Mesenchymal stem cell (in vitro differentiated cells and primary cell): Measurements from ENCODE around the gene NTRK3. TPM values are rescaled to one million over a fixed set of nuclear protein-coding genes. Genes with fewer than 3 reads are reported as not detected.

Experiments used
- DNase-seq: peaks from one replicate; pipeline ENCODE4 v3.0.0-alpha.2; 2013
- H2AFZ ChIP-seq: one replicate; pipeline ENCODE4 v1.6.1; 2013; ENCODE audit warnings: low read depth, mild to moderate bottlenecking, control low read depth, inconsistent platforms, low read length, moderate library complexity
- H2AK5ac ChIP-seq: 2 replicates; pipeline ENCODE4 v1.6.1; 2013; ENCODE audit warnings: low read length, moderate library complexity, mild to moderate bottlenecking, inconsistent platforms; ENCODE audit not compliant: severe bottlenecking
- H2BK120ac ChIP-seq: one replicate; pipeline ENCODE4 v1.6.1; 2013; ENCODE audit warnings: low read depth, mild to moderate bottlenecking, inconsistent platforms, low read length, moderate library complexity
- H2BK12ac ChIP-seq, 2 experiments: one replicate each; pipeline ENCODE4 v1.6.1; 2013; ENCODE audit warnings: inconsistent platforms in 2 of 2, low read length in 2 of 2, mild to moderate bottlenecking in 2 of 2, moderate library complexity in 2 of 2, control low read depth in 1 of 2
- H2BK15ac ChIP-seq: one replicate; pipeline ENCODE4 v1.6.1; 2013; ENCODE audit warnings: mild to moderate bottlenecking, low read depth, inconsistent platforms; ENCODE audit not compliant: poor library complexity, severe bottlenecking
- H2BK5ac ChIP-seq: 2 replicates; pipeline ENCODE4 v1.6.1; 2013; ENCODE audit warnings: low read depth, mild to moderate bottlenecking, low read length, control low read depth, inconsistent platforms; ENCODE audit not compliant: poor library complexity, severe bottlenecking
- H3K14ac ChIP-seq, 2 experiments: one replicate each; pipeline ENCODE4 v1.6.1; 2013; ENCODE audit warnings: inconsistent platforms in 2 of 2, low read length in 2 of 2, control low read depth in 1 of 2, mild to moderate bottlenecking in 1 of 2, moderate library complexity in 1 of 2
- H3K18ac ChIP-seq, 2 experiments: one replicate each; pipeline ENCODE4 v1.6.1; 2013; ENCODE audit warnings: inconsistent platforms in 2 of 2, low read length in 2 of 2, control low read depth in 1 of 2, low read depth in 1 of 2, mild to moderate bottlenecking in 1 of 2
- H3K23ac ChIP-seq, 2 experiments: one replicate each; pipeline ENCODE4 v1.6.1; 2013; ENCODE audit warnings: inconsistent platforms in 2 of 2, low read length in 2 of 2, mild to moderate bottlenecking in 2 of 2, moderate library complexity in 2 of 2, control low read depth in 1 of 2
- H3K27ac ChIP-seq: 2 replicates; pipeline ENCODE4 v1.5.1; 2013; ENCODE audit warnings: mild to moderate bottlenecking, moderate library complexity, low read length, control low read depth, inconsistent platforms; ENCODE audit not compliant: poor library complexity, severe bottlenecking
- H3K27me3 ChIP-seq, 2 experiments: 2 replicates each; pipeline versions ENCODE4 v1.6.1 to v1.7.0; 2013; ENCODE audit warnings: low read length in 2 of 2, mild to moderate bottlenecking in 2 of 2, moderate library complexity in 2 of 2, control low read depth in 1 of 2, inconsistent platforms in 1 of 2; ENCODE audit not compliant: control insufficient read depth in 1 of 2, insufficient read depth in 1 of 2
- H3K36me3 ChIP-seq, 2 experiments: 2 replicates each; pipeline versions ENCODE4 v1.6.1 to v1.7.0; 2013; ENCODE audit warnings: low read length in 2 of 2, control low read depth in 1 of 2, inconsistent platforms in 1 of 2, low read depth in 1 of 2, mild to moderate bottlenecking in 1 of 2; ENCODE audit not compliant: insufficient read depth in 2 of 2, control insufficient read depth in 1 of 2
- H3K4ac ChIP-seq, 2 experiments: one replicate each; pipeline ENCODE4 v1.6.1; 2013; ENCODE audit warnings: inconsistent platforms in 2 of 2, low read length in 2 of 2, mild to moderate bottlenecking in 2 of 2, moderate library complexity in 2 of 2, control low read depth in 1 of 2, low read depth in 1 of 2
- H3K4me1 ChIP-seq: 2 replicates; pipeline ENCODE4 v1.6.1; 2013; ENCODE audit warnings: low read depth, low read length, control low read depth; ENCODE audit not compliant: control insufficient read depth, insufficient read depth
- H3K4me2 ChIP-seq: 2 replicates; pipeline ENCODE4 v1.6.1; 2013; ENCODE audit warnings: low read length, mild to moderate bottlenecking, inconsistent platforms; ENCODE audit not compliant: poor library complexity, severe bottlenecking
- H3K4me3 ChIP-seq, 2 experiments: 2 replicates each; pipeline versions ENCODE4 v1.5.1 to v1.7.0; 2013; ENCODE audit warnings: low read length in 2 of 2, mild to moderate bottlenecking in 2 of 2, control low read depth in 1 of 2, low read depth in 1 of 2; ENCODE audit not compliant: insufficient read depth in 1 of 2
- H3K79me1 ChIP-seq: replicated peaks from 2 replicates; pipeline ENCODE4 v1.6.1; 2013; ENCODE audit warnings: mild to moderate bottlenecking, control low read depth, low read length, inconsistent platforms; ENCODE audit not compliant: poor library complexity, severe bottlenecking
- H3K9ac ChIP-seq: 2 replicates; pipeline ENCODE4 v1.7.0; 2013; ENCODE audit warnings: mild to moderate bottlenecking, low read length, moderate library complexity
- H3K9me3 ChIP-seq: 2 replicates; pipeline ENCODE4 v1.7.0; 2013; ENCODE audit warnings: mild to moderate bottlenecking, low read length; ENCODE audit not compliant: control insufficient read depth
- H4K8ac ChIP-seq: one replicate; pipeline ENCODE4 v1.6.1; 2013; ENCODE audit warnings: inconsistent platforms, mild to moderate bottlenecking, low read length, moderate library complexity
- H4K91ac ChIP-seq: one replicate; pipeline ENCODE4 v1.6.1; 2013; ENCODE audit warnings: mild to moderate bottlenecking, low read length, inconsistent platforms
- WGBS: methylation state at CpG from one replicate; pipeline ENCODE4 v1.1.7; 2013; ENCODE audit warnings: mixed read lengths; 5-methylcytosine and 5-hydroxymethylcytosine counted together
- small RNA-seq: library from polyadenylated mRNA; stranded (forward); fragments of <200 nt; extraction: miRNeasy Mini kit (QIAGEN cat#:217004); gene quantifications from one replicate; pipeline ENCODE3, GENCODE V24; 2013; ENCODE audit warnings: low read depth

NTRK3 gene

GRCh38 chr15:87817553-87817952 lies 439.0 kb downstream of the NTRK3 start:
- Histone ChIP-seq H3K9me3 (no peaks in the 10 kb centered on the region), H3K4me2 (no peak overlapping the region), H3K27me3 (no peaks in the 10 kb centered on the region), H3K23ac (no peak overlapping the region), H3K79me1 (no peaks in the 10 kb centered on the region), H3K4me3 (no peak overlapping the region), H3K18ac (peak overlapping the region in 1 of 2 experiments; percentile 94), H4K91ac (no peak overlapping the region), H2BK12ac (peak overlapping the region; percentile 38 to 88), H3K27ac (peak overlapping the region; percentile 52), H2AFZ (no peak overlapping the region), H2AK5ac (no peak overlapping the region), H2BK15ac (no peak overlapping the region), H3K4ac (no peak overlapping the region), H3K14ac (no peak overlapping the region), H2BK5ac (no peak overlapping the region), H3K36me3 (no peaks in the 10 kb centered on the region), H2BK120ac (peak overlapping the region; percentile 73), H4K8ac (no peak overlapping the region), H3K4me1 (no peaks in the 10 kb centered on the region), H3K9ac (no peak overlapping the region)
- no CpG with 5 or more reads among the region's 1 CpG for WGBS
- peak; percentile 35 for DNase-seq

GRCh38 chr15:87816811-87817210 lies 439.7 kb downstream of the NTRK3 start:
- Histone ChIP-seq H3K14ac (no peak overlapping the region), H3K9ac (no peak overlapping the region), H2BK120ac (peak overlapping the region; percentile 73), H3K18ac (peak overlapping the region; percentile 86 to 92), H3K4ac (peak overlapping the region in 1 of 2 experiments; percentile 54), H4K91ac (no peak overlapping the region), H2AFZ (no peak overlapping the region), H3K27ac (peak overlapping the region; percentile 63), H2BK12ac (peak overlapping the region; percentile 66 to 94), H3K4me1 (no peaks in the 10 kb centered on the region), H3K23ac (no peak overlapping the region), H4K8ac (peak overlapping the region; percentile 41), H3K36me3 (no peaks in the 10 kb centered on the region), H3K27me3 (no peaks in the 10 kb centered on the region), H3K9me3 (no peaks in the 10 kb centered on the region), H3K4me3 (peak overlapping the region in 1 of 2 experiments; percentile 3), H2BK15ac (no peak overlapping the region), H2BK5ac (no peak overlapping the region), H2AK5ac (no peak overlapping the region), H3K79me1 (no peaks in the 10 kb centered on the region), H3K4me2 (no peak overlapping the region)
- 1% methylated on average over 4 of the region's 5 CpGs for WGBS
- DNase-seq, result peak; percentile 97

GRCh38 chr15:87816016-87816415 lies 440.5 kb downstream of the NTRK3 start:
- no peak overlapping the region for H3K9ac ChIP-seq

More at GRCh38 chr15:87816016-87816415, 440.5 kb downstream of the NTRK3 start:
- H3K27ac ChIP-seq, result peak overlapping the region; percentile 63
- H3K27me3 ChIP-seq, result no peaks in the 10 kb centered on the region
- no peaks in the 10 kb centered on the region for H3K9me3 ChIP-seq
- no peak overlapping the region for H3K4me3 ChIP-seq
- H2BK120ac ChIP-seq, result no peak overlapping the region
- no peaks in the 10 kb centered on the region for H3K36me3 ChIP-seq
- H3K23ac ChIP-seq, result no peak overlapping the region
- no peak overlapping the region for H2AFZ ChIP-seq
- H3K18ac ChIP-seq, result peak overlapping the region; percentile 86 to 92
- H3K4me1 ChIP-seq, result no peaks in the 10 kb centered on the region
- H4K91ac ChIP-seq, result no peak overlapping the region
- H2BK12ac ChIP-seq, result peak overlapping the region in 1 of 2 experiments; percentile 94
- WGBS, result 9% methylated on average over 1 of the region's 1 CpG
- H2BK5ac ChIP-seq, result no peak overlapping the region
- H3K79me1 ChIP-seq, result no peaks in the 10 kb centered on the region
- no peak overlapping the region for H2AK5ac ChIP-seq
- H4K8ac ChIP-seq, result peak overlapping the region; percentile 82
- H2BK15ac ChIP-seq, result no peak overlapping the region
- DNase-seq, result peak; percentile 83
- no peak overlapping the region for H3K4me2 ChIP-seq
- peak overlapping the region in 1 of 2 experiments; percentile 54 for H3K4ac ChIP-seq
- H3K14ac ChIP-seq, result no peak overlapping the region

Small RNA genes lying within 50 kb of the gene (small RNA-seq; reads per million reads assigned to genes)
- gene MED28P6, result not detected
